K562 (cell line): ENCODE measurements around the gene MAGOHB. TPM values are rescaled to one million over a fixed set of nuclear protein-coding genes. Genes with fewer than 3 reads are reported as not detected.

Experiments used
- ATAC-seq: fragments of 200-7000 bp; cut with Tn5 transposase; 3 replicates; pipeline ENCODE4 v1.9.1; 2020; ENCODE audit warnings: moderate library complexity
- BruUV-seq: library from RNA; stranded (reverse); fragments of 400-500 nt; replicated peaks from 2 replicates; lab custom pipeline; 2021; lab: Mats Ljungman, UMichigan
- CTCF ChIA-PET: fragments of 300-600 bp; formaldehyde crosslinking; extraction: SDS; loops from one replicate; lab custom pipeline; 2021; ENCODE audit warnings: low intra/inter-chr PET ratio; lab: Yijun Ruan, JAX
- POLR2A ChIA-PET: fragments of 300-600, 350-650 bp; sonication (Branson Sonifier 250); formaldehyde crosslinking; extraction: SDS; loops from one replicate; lab custom pipeline; 2021; ENCODE audit warnings: antibody characterized with exemption, inconsistent platforms; lab: Yijun Ruan, JAX
- DNase-seq, 4 experiments: peaks; one replicate each; pipeline versions ENCODE4 v3.0.0 to v3.0.0-alpha.2; 2011 to 2018; ENCODE audit warnings: low spot score in 3 of 4, mixed read lengths in 3 of 4; ENCODE audit errors: extremely low read depth in 1 of 4
- FAIRE-seq: peaks from 2 replicates; lab custom pipeline; 2011; peaks lifted over from hg19 to GRCh38; lab: Jason Lieb, UNC
- H2AFZ ChIP-seq: 2 replicates; pipeline ENCODE4 v1.6.0; 2011; ENCODE audit warnings: low read depth, low read length, control low read depth, inconsistent platforms
- H3K27ac ChIP-seq: fragments of 200-600 bp; 3 replicates; pipeline ENCODE4 v1.8.0; 2011; ENCODE audit warnings: low read depth, mild to moderate bottlenecking, control low read depth, inconsistent platforms, low read length, moderate library complexity, mixed read lengths; ENCODE audit errors: extremely low read depth
- H3K27me3 ChIP-seq, 2 experiments: fragments of 300-600 bp in 1 of 2; 2 replicates in 1 of 2; 3 replicates in 1 of 2; pipeline versions ENCODE4 v1.6.0 to v1.8.0; 2011; ENCODE audit warnings: inconsistent platforms in 2 of 2, low read length in 2 of 2, mild to moderate bottlenecking in 1 of 2, mixed read lengths in 1 of 2, moderate library complexity in 1 of 2; ENCODE audit not compliant: control insufficient read depth in 2 of 2, insufficient read depth in 2 of 2
- H3K36me3 ChIP-seq: fragments of 300-600 bp; 3 replicates; pipeline ENCODE4 v1.8.0; 2011; ENCODE audit warnings: mild to moderate bottlenecking, low read length, inconsistent platforms; ENCODE audit not compliant: control insufficient read depth, insufficient read depth
- H3K4me1 ChIP-seq, 2 experiments: fragments of 200-600 bp in 1 of 2; replicated peaks in 1 of 2; 2 replicates in 1 of 2; 3 replicates in 1 of 2; pipeline versions ENCODE4 v1.5.1 to v1.8.0; 2011; ENCODE audit warnings: inconsistent platforms in 2 of 2, low read length in 2 of 2, mild to moderate bottlenecking in 1 of 2, mixed read lengths in 1 of 2, moderate library complexity in 1 of 2; ENCODE audit not compliant: control insufficient read depth in 2 of 2, insufficient read depth in 2 of 2
- H3K4me2 ChIP-seq: 2 replicates; pipeline ENCODE4 v1.6.1; 2011; ENCODE audit warnings: low read length, control low read depth, inconsistent platforms, mixed read lengths; ENCODE audit not compliant: insufficient read depth
- H3K4me3 ChIP-seq: fragments of 200-600 bp; sonication (generic), shearing (Covaris generic); 2 replicates; pipeline ENCODE4 v1.5.1; 2016; ENCODE audit warnings: control low read depth, inconsistent platforms
- H3K79me2 ChIP-seq: fragments of 200-600 bp; 3 replicates; pipeline ENCODE4 v1.8.0; 2011; ENCODE audit warnings: low read length, inconsistent platforms; ENCODE audit not compliant: control insufficient read depth, insufficient read depth
- H3K9ac ChIP-seq, 2 experiments: 2 replicates each; pipeline versions ENCODE4 v1.6.0 to v1.6.1; 2011; ENCODE audit warnings: low read depth in 2 of 2, low read length in 2 of 2, control low read depth in 1 of 2, inconsistent platforms in 1 of 2, mild to moderate bottlenecking in 1 of 2, mixed read lengths in 1 of 2; ENCODE audit not compliant: insufficient read depth in 1 of 2
- H3K9me1 ChIP-seq: one replicate; pipeline ENCODE4 v1.6.0; 2011; ENCODE audit warnings: inconsistent platforms, mild to moderate bottlenecking, low read length, moderate library complexity; ENCODE audit not compliant: control insufficient read depth, insufficient read depth
- H3K9me3 ChIP-seq: replicated peaks from 2 replicates; pipeline ENCODE4 v1.5.1; 2011; ENCODE audit warnings: low read depth, low read length, inconsistent platforms; ENCODE audit not compliant: control insufficient read depth, insufficient read depth
- H4K20me1 ChIP-seq: replicated peaks from 2 replicates; pipeline ENCODE4 v1.6.1; 2011; ENCODE audit warnings: low read length, inconsistent platforms, mixed read lengths; ENCODE audit not compliant: control insufficient read depth, insufficient read depth
- CHD2 ChIP-seq: IDR thresholded peaks from 2 replicates; pipeline ENCODE4 v1.6.1; 2011; ENCODE audit warnings: low read depth, low read length
- CREBBP ChIP-seq: IDR thresholded peaks from one replicate; pipeline ENCODE4 v1.6.1; 2012; ENCODE audit warnings: low read depth, mild to moderate bottlenecking, control low read depth, inconsistent platforms, low read length
- DDX20 ChIP-seq: fragments of 450-650 bp; IDR thresholded peaks from 2 replicates; pipeline ENCODE4 v1.6.1; 2016; ENCODE audit warnings: missing genetic modification characterization, low read depth, mild to moderate bottlenecking, missing compliant biosample characterization, moderate library complexity
- FOXM1 ChIP-seq, 2 experiments: fragments of 450-650 bp in 1 of 2; sonication (generic) in 1 of 2; formaldehyde crosslinking in 1 of 2; IDR thresholded peaks; 2 replicates each; pipeline versions ENCODE4 v1.6.1 to v1.9.0; 2017 to 2022; ENCODE audit warnings: low read depth in 2 of 2, mild to moderate bottlenecking in 2 of 2, missing genetic modification reagents in 1 of 2, moderate library complexity in 1 of 2
- HNRNPLL ChIP-seq: fragments of 200-400 bp; formaldehyde crosslinking; IDR thresholded peaks from 2 replicates; pipeline ENCODE4 v1.6.1; 2017; ENCODE audit warnings: low read length, low read depth, mild to moderate bottlenecking; ENCODE audit not compliant: poor library complexity, severe bottlenecking
- MNT ChIP-seq, 2 experiments: fragments of 450-650 bp; conservative IDR thresholded peaks; 2 replicates each; pipeline ENCODE4 v1.6.1; 2017; ENCODE audit warnings: mild to moderate bottlenecking in 2 of 2, moderate library complexity in 2 of 2
- MTA3 ChIP-seq: fragments of 450-650 bp; formaldehyde crosslinking; IDR thresholded peaks from 2 replicates; pipeline ENCODE4 v1.6.1; 2017; ENCODE audit warnings: mild to moderate bottlenecking, borderline replicate concordance
- POLR2AphosphoS2 ChIP-seq: IDR thresholded peaks from 2 replicates; pipeline ENCODE4 v1.6.1; 2012; ENCODE audit warnings: low read length, improper control_type of control experiment
- SMARCA5 ChIP-seq: fragments of 450-650 bp; IDR thresholded peaks from 2 replicates; pipeline ENCODE4 v1.6.1; 2016
- THRAP3 ChIP-seq: fragments of 450-650 bp; IDR thresholded peaks from 2 replicates; pipeline ENCODE4 v1.6.1; 2016; ENCODE audit warnings: mild to moderate bottlenecking, inconsistent platforms, borderline replicate concordance
- TOE1 ChIP-seq, 2 experiments: fragments of 450-650 bp in 1 of 2; sonication (generic) in 1 of 2; formaldehyde crosslinking in 1 of 2; IDR thresholded peaks; 2 replicates each; pipeline versions ENCODE4 v1.7.1 to v1.8.0; 2016 to 2022; ENCODE audit warnings: borderline replicate concordance in 2 of 2, mild to moderate bottlenecking in 2 of 2, antibody characterized with exemption in 1 of 2, inconsistent platforms in 1 of 2, low read depth in 1 of 2, missing genetic modification reagents in 1 of 2, moderate library complexity in 1 of 2
- WHSC1 ChIP-seq: IDR thresholded peaks from one replicate; pipeline ENCODE4 v1.6.1; 2012; ENCODE audit warnings: low read length, control low read depth, inconsistent platforms
- YY1 ChIP-seq, 3 experiments: IDR thresholded peaks; 2 replicates each; pipeline ENCODE4 v1.6.1; 2011; ENCODE audit warnings: low read length in 2 of 3, mild to moderate bottlenecking in 2 of 3, moderate library complexity in 2 of 3, borderline replicate concordance in 1 of 3, control low read depth in 1 of 3, low read depth in 1 of 3; ENCODE audit not compliant: insufficient read depth in 3 of 3, insufficient replicate concordance in 2 of 3, control insufficient read depth in 1 of 3, insufficient read length in 1 of 3; ENCODE audit errors: extremely low read depth in 1 of 3
- ZC3H11A ChIP-seq: IDR thresholded peaks from 2 replicates; pipeline ENCODE4 v1.6.1; 2012; ENCODE audit warnings: low read depth, low read length, improper control_type of control experiment
- ZNF274 ChIP-seq: IDR thresholded peaks from 2 replicates; pipeline ENCODE4 v1.6.1; 2011; ENCODE audit warnings: low read depth, mild to moderate bottlenecking, low read length, moderate library complexity, borderline replicate concordance
- ZNF316 ChIP-seq: fragments of 450-650 bp; IDR thresholded peaks from 2 replicates; pipeline ENCODE4 v1.6.1; 2016
- ZNF717 ChIP-seq: fragments of 250-450 bp; sonication (Bioruptor Pico); IDR thresholded peaks from 2 replicates; pipeline ENCODE4 v1.5.0; 2021
- ZNF77 ChIP-seq: fragments of 250-450 bp; sonication (Bioruptor Pico); IDR thresholded peaks from 2 replicates; pipeline ENCODE4 v1.5.0; 2020
- WGBS: fragments of 100-300 bp; shearing (Covaris generic); methylation state at CpG from one replicate; pipeline ENCODE4 v1.1.6; 2016; ENCODE audit warnings: low coverage, mixed read lengths; ENCODE audit not compliant: insufficient coverage; ENCODE audit errors: missing lambda C conversion rate; 5-methylcytosine and 5-hydroxymethylcytosine counted together
- in situ Hi-C: fragments of 300-500 bp; cut with MboI; formaldehyde crosslinking; loops from 4 replicates; pipeline ENCODE4 v1.15.0; 2018; ENCODE audit warnings: inconsistent platforms, mixed read lengths
- intact Hi-C: fragments of 100-400 bp; cut with micrococcal nuclease; formaldehyde crosslinking; loops from 2 replicates; pipeline ENCODE4 v1.14.2; 2022
- polyA plus RNA-seq, 8 experiments: library from polyadenylated mRNA; depleted of rRNA in 4 of 8; stranded (reverse) in 5 of 8; unstranded in 3 of 8; fragments of >200 nt; fragmentation: Nextera tagmentation in 2 of 8; fragmentation: Illumina TruSeq in 1 of 8; extraction: Ambion mirVana in 2 of 8; extraction: Trizol in 1 of 8; gene quantifications; 2 replicates each; pipeline versions ENCODE4 v1.2.1 to v1.2.3, GENCODE V29; 2011 to 2014; ENCODE audit warnings: inconsistent platforms in 1 of 8, missing spikeins in 1 of 8
- total RNA-seq, 7 experiments: library from RNA; depleted of rRNA in 6 of 7; stranded (reverse); fragments of >200 nt in 6 of 7; fragmentation: Illumina TruSeq in 2 of 7; extraction: Trizol in 2 of 7; gene quantifications; 2 replicates each; pipeline versions ENCODE4 v1.2.1 to v1.2.3, GENCODE V29; 2011 to 2021; ENCODE audit warnings: low replicate concordance in 1 of 7

The MAGOHB gene
- total and polyA plus RNA-seq, 9 of the 15 experiments (the other 6 are each of a cell fraction or from before 2014, with no cell fraction given): 34.5 to 177 (median 85.4) TPM

GRCh38 chr12:10595881-10596280 lies 17.5 kb downstream of the MAGOHB start:
- no peaks in the 10 kb centered on the region for H3K9me3 ChIP-seq
- ATAC-seq (no peak), DNase-seq (no peak), FAIRE-seq (no peak)
- ChIA-PET CTCF (no interaction called here), POLR2A (no interaction called here)
- no peaks in the 10 kb centered on the region for H4K20me1 ChIP-seq
- no TSS peak for BruUV-seq
- in situ Hi-C loops (no loop called here), intact Hi-C loops (no loop called here)
- H3K9me1 ChIP-seq: no peaks in the 10 kb centered on the region
- WGBS: 50% methylated on average over 2 of the region's 2 CpGs
- H3K4me3 ChIP-seq: no peak overlapping the region
- H3K4me2 ChIP-seq: no peak overlapping the region
- TF ChIP-seq ZNF274 (no peak), CREBBP (no peak), ZNF316 (no peak), MTA3 (no peak), HNRNPLL (no peak), ZC3H11A (no peak), THRAP3 (no peak), POLR2AphosphoS2 (no peak), ZNF717 (no peak), WHSC1 (no peak), DDX20 (tag) (no peak), ZNF77 (CRISPR knock-in tag) (no peak), SMARCA5 (no peak), MNT (conservative IDR thresholded peaks at IDR 0.05) (no peak), TOE1 (IDR thresholded peaks at IDR 0.05; ENCODE audit: borderline replicate concordance) (no peak), TOE1 (CRISPR knock-in tag; IDR thresholded peaks at IDR 0.05; ENCODE audit: borderline replicate concordance, low read depth) (no peak), CHD2 (no peak), YY1 (IDR thresholded peaks at IDR 0.05; ENCODE audit: borderline replicate concordance in 1 of 3, control insufficient read depth in 1 of 3, extremely low read depth in 1 of 3, insufficient read depth in 3 of 3, insufficient read length in 1 of 3, insufficient replicate concordance in 2 of 3, low read depth in 1 of 3, low read length in 2 of 3) (no peak), FOXM1 (IDR thresholded peaks at IDR 0.05; ENCODE audit: low read depth) (no peak), FOXM1 (CRISPR knock-in tag; IDR thresholded peaks at IDR 0.05; ENCODE audit: low read depth) (no peak)
- H2AFZ ChIP-seq: no peak overlapping the region
- no peak overlapping the region for H3K27ac ChIP-seq
- no peaks in the 10 kb centered on the region for H3K79me2 ChIP-seq
- H3K4me1 ChIP-seq: no peaks in the 10 kb centered on the region
- H3K9ac ChIP-seq: no peak overlapping the region
- peaks cover 8% of the 10 kb centered on the region; the same call in 1 of the 3 replicates for H3K36me3 ChIP-seq
- H3K27me3 ChIP-seq: no peaks in the 10 kb centered on the region
